ENCODE data around the gene SHISAL1.
A peak's percentile ranks its signal among the peaks of the same experiment; 100 is the strongest.
"Not testable (repeated sequence)": the region's sequence is repeated elsewhere in the genome, so short reads cannot be mapped to it uniquely, and the experiment has no call there.

The SHISAL1 gene

DNA sequence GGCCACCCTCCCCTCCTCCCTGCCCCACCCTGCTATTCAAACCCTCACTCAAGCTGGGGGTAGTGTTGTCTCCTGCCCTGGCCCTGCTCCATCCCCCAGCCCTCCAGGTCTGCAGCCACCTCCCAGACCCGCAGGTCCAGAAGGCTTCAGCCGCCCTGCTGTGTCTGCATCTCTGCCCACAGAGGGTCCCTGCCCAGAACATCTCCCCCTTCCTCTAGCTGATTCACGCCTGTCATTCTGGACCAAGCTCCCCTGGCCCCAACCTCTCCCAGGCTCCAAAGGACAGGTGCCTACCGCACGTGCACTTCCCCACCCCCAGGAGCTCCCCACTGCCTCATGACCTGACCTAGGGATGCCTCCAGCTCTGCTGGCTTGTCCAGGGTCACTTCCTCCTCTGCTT is 16.0 kb upstream of the SHISAL1 start:
- H3K27ac ChIP-seq (ENCODE audit: insufficient read depth, low read length, poor library complexity, severe bottlenecking) = no peak overlapping the region
- peaks cover 5% of the 10 kb centered on the region for H3K4me1 ChIP-seq (ENCODE audit: control insufficient read depth, insufficient read depth, low read length, poor library complexity, severe bottlenecking)
- no peaks in the 10 kb centered on the region for H3K36me3 ChIP-seq (ENCODE audit: control insufficient read depth, insufficient read depth, low read length)
- no peaks in the 10 kb centered on the region for H3K9me3 ChIP-seq (ENCODE audit: control insufficient read depth, low read length)
- DNase-seq = no peak
- peaks cover 32% of the 10 kb centered on the region for H3K27me3 ChIP-seq (replicated peaks; ENCODE audit: control insufficient read depth, insufficient read depth, low read length, poor library complexity, severe bottlenecking)
- H3K4me3 ChIP-seq (ENCODE audit: insufficient read depth, low read depth, low read length, poor library complexity, severe bottlenecking) = no peak overlapping the region

DNA sequence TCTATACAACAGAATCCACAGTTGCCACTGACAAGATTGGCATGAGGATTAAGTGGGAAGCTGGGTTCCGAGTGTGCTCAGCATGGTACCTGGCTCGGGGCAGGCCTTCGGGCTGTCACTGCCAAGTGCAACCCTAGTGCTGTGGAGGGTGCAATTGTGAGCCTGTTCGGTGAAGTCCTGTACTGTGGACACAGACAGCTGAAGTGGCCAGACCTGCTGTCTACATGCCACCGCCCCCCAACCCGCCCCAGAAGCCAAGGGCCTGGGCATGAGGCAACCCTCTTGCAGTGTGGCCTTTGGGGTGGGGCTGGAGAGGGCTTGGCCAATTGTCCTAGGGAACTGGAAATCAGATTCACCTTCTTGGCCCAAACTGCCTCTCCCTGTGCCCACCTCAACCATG is 15.6 kb upstream of the SHISAL1 start:
- no peaks in the 10 kb centered on the region for H3K9me3 ChIP-seq (ENCODE audit: control insufficient read depth, low read length)
- DNase-seq = no peak
- no peaks in the 10 kb centered on the region for H3K36me3 ChIP-seq (ENCODE audit: control insufficient read depth, insufficient read depth, low read length)
- H3K4me3 ChIP-seq (ENCODE audit: insufficient read depth, low read depth, low read length, poor library complexity, severe bottlenecking) = no peak overlapping the region
- peaks cover 5% of the 10 kb centered on the region for H3K4me1 ChIP-seq (ENCODE audit: control insufficient read depth, insufficient read depth, low read length, poor library complexity, severe bottlenecking)
- H3K27me3 ChIP-seq (replicated peaks; ENCODE audit: control insufficient read depth, insufficient read depth, low read length, poor library complexity, severe bottlenecking) = peaks cover 31% of the 10 kb centered on the region
- no peak overlapping the region for H3K27ac ChIP-seq (ENCODE audit: insufficient read depth, low read length, poor library complexity, severe bottlenecking)

- Histone ChIP-seq H3K4me3 (ENCODE audit: insufficient read depth, low read depth, low read length, poor library complexity, severe bottlenecking) (peak overlapping the region; percentile 27), H3K27ac (ENCODE audit: insufficient read depth, low read length, poor library complexity, severe bottlenecking) (no peak overlapping the region), H3K27me3 (replicated peaks; ENCODE audit: control insufficient read depth, insufficient read depth, low read length, poor library complexity, severe bottlenecking) (peaks cover 18% of the 10 kb centered on the region), H3K36me3 (ENCODE audit: control insufficient read depth, insufficient read depth, low read length) (no peaks in the 10 kb centered on the region), H3K9me3 (ENCODE audit: control insufficient read depth, low read length) (no peaks in the 10 kb centered on the region), H3K4me1 (ENCODE audit: control insufficient read depth, insufficient read depth, low read length, poor library complexity, severe bottlenecking) (peaks cover 5% of the 10 kb centered on the region)
- no peak for DNase-seq
These were observed 13.7 kb upstream of the SHISAL1 start for GRCh38 chr22:44326491-44326885.

GRCh38 chr22:44325718-44326490 is 13.2 kb upstream of the SHISAL1 start:
- H3K9me3 ChIP-seq (ENCODE audit: control insufficient read depth, low read length) = no peaks in the 10 kb centered on the region
- peaks cover 2% of the 10 kb centered on the region for H3K4me1 ChIP-seq (ENCODE audit: control insufficient read depth, insufficient read depth, low read length, poor library complexity, severe bottlenecking)
- H3K4me3 ChIP-seq (ENCODE audit: insufficient read depth, low read depth, low read length, poor library complexity, severe bottlenecking) = peak overlapping the region; percentile 27
- H3K27ac ChIP-seq (ENCODE audit: insufficient read depth, low read length, poor library complexity, severe bottlenecking) = no peak overlapping the region
- H3K27me3 ChIP-seq (replicated peaks; ENCODE audit: control insufficient read depth, insufficient read depth, low read length, poor library complexity, severe bottlenecking) = peaks cover 18% of the 10 kb centered on the region
- no peaks in the 10 kb centered on the region for H3K36me3 ChIP-seq (ENCODE audit: control insufficient read depth, insufficient read depth, low read length)
- DNase-seq = no peak

GRCh38 chr22:44323140-44323790 is 10.5 kb upstream of the SHISAL1 start:
- not testable (repeated sequence) for DNase-seq; H3K36me3 ChIP-seq (ENCODE audit: control insufficient read depth, insufficient read depth, low read length); H3K4me3 ChIP-seq (ENCODE audit: insufficient read depth, low read depth, low read length, poor library complexity, severe bottlenecking); H3K27ac ChIP-seq (ENCODE audit: insufficient read depth, low read length, poor library complexity, severe bottlenecking); H3K4me1 ChIP-seq (ENCODE audit: control insufficient read depth, insufficient read depth, low read length, poor library complexity, severe bottlenecking); H3K27me3 ChIP-seq (replicated peaks; ENCODE audit: control insufficient read depth, insufficient read depth, low read length, poor library complexity, severe bottlenecking); H3K9me3 ChIP-seq (ENCODE audit: control insufficient read depth, low read length)

DNA sequence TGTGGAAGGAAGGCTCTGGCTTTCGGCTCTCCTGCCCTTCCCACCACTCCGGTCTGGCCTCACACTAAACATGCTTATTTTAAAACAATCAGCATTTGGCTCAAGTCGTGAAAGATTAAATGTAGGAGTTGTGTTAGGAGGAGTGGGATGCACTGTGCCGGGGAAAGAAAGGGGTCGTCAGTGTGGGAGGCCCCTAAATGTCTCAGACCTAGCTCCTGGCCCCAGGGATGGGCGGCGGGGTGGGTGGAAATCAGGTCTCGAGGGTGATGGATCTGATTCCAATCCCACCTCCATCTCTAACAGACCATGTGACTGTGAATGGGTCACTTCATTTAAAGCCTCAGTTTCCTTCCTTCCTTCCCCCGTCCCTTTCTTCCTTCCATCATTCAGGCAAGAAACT is 6.9 kb upstream of the SHISAL1 start:
- Histone ChIP-seq H3K27me3 (replicated peaks; ENCODE audit: control insufficient read depth, insufficient read depth, low read length, poor library complexity, severe bottlenecking) (no peaks in the 10 kb centered on the region), H3K36me3 (ENCODE audit: control insufficient read depth, insufficient read depth, low read length) (no peaks in the 10 kb centered on the region), H3K9me3 (ENCODE audit: control insufficient read depth, low read length) (no peaks in the 10 kb centered on the region), H3K4me1 (ENCODE audit: control insufficient read depth, insufficient read depth, low read length, poor library complexity, severe bottlenecking) (no peaks in the 10 kb centered on the region), H3K4me3 (ENCODE audit: insufficient read depth, low read depth, low read length, poor library complexity, severe bottlenecking) (no peak overlapping the region), H3K27ac (ENCODE audit: insufficient read depth, low read length, poor library complexity, severe bottlenecking) (no peak overlapping the region)
- DNase-seq = no peak

DNA sequence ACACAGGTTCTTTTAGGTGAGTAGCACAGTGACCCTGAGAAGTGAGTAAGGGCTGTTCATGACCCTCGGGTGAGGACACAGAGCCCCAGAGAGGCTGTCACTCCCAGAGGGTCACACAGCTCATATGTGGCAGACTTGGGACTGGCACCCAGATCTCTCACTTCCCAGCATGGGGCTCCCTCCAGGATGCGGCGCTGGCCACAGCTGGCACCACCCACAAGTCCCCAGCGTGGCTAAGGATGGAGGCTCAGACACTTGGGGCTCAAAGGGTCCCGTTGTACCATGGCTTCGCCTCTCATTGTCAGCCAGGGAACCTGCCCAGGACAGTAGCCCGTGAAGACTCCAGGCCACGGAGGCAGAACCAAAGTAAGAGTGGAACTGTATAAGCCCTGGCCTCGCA is 6.0 kb upstream of the SHISAL1 start:
- Histone ChIP-seq H3K4me1 (ENCODE audit: control insufficient read depth, insufficient read depth, low read length, poor library complexity, severe bottlenecking) (no peaks in the 10 kb centered on the region), H3K36me3 (ENCODE audit: control insufficient read depth, insufficient read depth, low read length) (no peaks in the 10 kb centered on the region), H3K27ac (ENCODE audit: insufficient read depth, low read length, poor library complexity, severe bottlenecking) (no peak overlapping the region), H3K9me3 (ENCODE audit: control insufficient read depth, low read length) (no peaks in the 10 kb centered on the region), H3K27me3 (replicated peaks; ENCODE audit: control insufficient read depth, insufficient read depth, low read length, poor library complexity, severe bottlenecking) (no peaks in the 10 kb centered on the region), H3K4me3 (ENCODE audit: insufficient read depth, low read depth, low read length, poor library complexity, severe bottlenecking) (no peak overlapping the region)
- no peak for DNase-seq

DNA sequence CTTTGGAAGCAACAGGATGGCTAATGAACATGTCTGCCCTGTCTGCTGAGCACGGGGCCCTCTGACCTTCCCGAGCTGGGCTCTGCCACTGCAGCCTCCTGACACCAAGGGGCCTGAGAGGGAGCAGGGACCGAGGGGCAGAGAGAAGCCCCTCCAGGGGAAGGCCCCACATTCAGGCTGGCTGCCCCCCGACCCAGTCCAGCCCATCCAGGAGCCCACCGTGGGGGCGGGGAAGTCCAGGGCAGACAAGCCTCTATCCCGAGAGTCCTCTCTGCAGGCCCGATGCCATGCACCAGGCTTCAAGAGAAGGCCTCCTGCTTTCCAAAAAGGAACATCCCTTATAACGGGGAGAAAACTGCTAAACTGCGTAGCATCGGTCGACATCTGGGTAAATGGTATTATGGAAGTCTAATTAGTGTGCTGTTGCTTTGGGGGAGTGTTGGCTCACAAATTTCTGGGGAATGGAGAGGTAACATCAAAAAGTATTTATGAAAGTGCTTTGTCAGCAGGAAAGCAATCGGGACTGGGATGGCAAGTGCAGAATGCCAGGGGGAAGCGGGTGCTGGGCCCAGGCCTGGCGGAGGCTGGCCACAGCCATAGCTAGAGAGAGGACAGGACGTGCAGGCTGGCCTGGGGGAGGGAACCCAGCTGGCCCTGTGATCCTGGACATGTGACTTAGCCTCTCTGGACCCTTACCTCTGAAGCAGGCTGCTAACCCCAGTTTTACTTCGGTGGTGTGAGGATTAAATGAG is 5.3 kb upstream of the SHISAL1 start:
- Histone ChIP-seq H3K4me1 (ENCODE audit: control insufficient read depth, insufficient read depth, low read length, poor library complexity, severe bottlenecking) (no peaks in the 10 kb centered on the region), H3K36me3 (ENCODE audit: control insufficient read depth, insufficient read depth, low read length) (no peaks in the 10 kb centered on the region), H3K27me3 (replicated peaks; ENCODE audit: control insufficient read depth, insufficient read depth, low read length, poor library complexity, severe bottlenecking) (no peaks in the 10 kb centered on the region), H3K4me3 (ENCODE audit: insufficient read depth, low read depth, low read length, poor library complexity, severe bottlenecking) (no peak overlapping the region), H3K9me3 (ENCODE audit: control insufficient read depth, low read length) (no peaks in the 10 kb centered on the region), H3K27ac (ENCODE audit: insufficient read depth, low read length, poor library complexity, severe bottlenecking) (no peak overlapping the region)
- no peak for DNase-seq

GRCh38 chr22:44317123-44317444 is 4.3 kb upstream of the SHISAL1 start:
- H3K4me3 ChIP-seq (ENCODE audit: insufficient read depth, low read depth, low read length, poor library complexity, severe bottlenecking) = no peak overlapping the region
- H3K27me3 ChIP-seq (replicated peaks; ENCODE audit: control insufficient read depth, insufficient read depth, low read length, poor library complexity, severe bottlenecking) = no peaks in the 10 kb centered on the region
- no peak overlapping the region for H3K27ac ChIP-seq (ENCODE audit: insufficient read depth, low read length, poor library complexity, severe bottlenecking)
- H3K4me1 ChIP-seq (ENCODE audit: control insufficient read depth, insufficient read depth, low read length, poor library complexity, severe bottlenecking) = no peaks in the 10 kb centered on the region
- no peaks in the 10 kb centered on the region for H3K36me3 ChIP-seq (ENCODE audit: control insufficient read depth, insufficient read depth, low read length)
- H3K9me3 ChIP-seq (ENCODE audit: control insufficient read depth, low read length) = no peaks in the 10 kb centered on the region
- no peak for DNase-seq

Measured in effector memory CD4-positive, alpha-beta T cell (primary cell).